Stimulated activated CD4-positive, alpha-beta T cell treated with anti-CD3 and anti-CD28 coated beads, Interleukin-15, amount 100 ng/mL, for 1 hour (primary cell): ENCODE results near the gene ZNFX1.

Experiments
- DNase-seq, 2 donors: peaks; one replicate each; pipeline ENCODE4 v3.0.0-alpha.2; 2020; ENCODE audit warnings: low read depth in 1 of 2, low spot score in 1 of 2

ZNFX1 gene

GRCh38 chr20:49279677-49280462, 2.0 kb upstream of the ZNFX1 start:
- DNase-seq = no peak

GRCh38 chr20:49278818-49279676, 1.2 kb upstream of the ZNFX1 start:
- DNase-seq = no peak

DNA sequence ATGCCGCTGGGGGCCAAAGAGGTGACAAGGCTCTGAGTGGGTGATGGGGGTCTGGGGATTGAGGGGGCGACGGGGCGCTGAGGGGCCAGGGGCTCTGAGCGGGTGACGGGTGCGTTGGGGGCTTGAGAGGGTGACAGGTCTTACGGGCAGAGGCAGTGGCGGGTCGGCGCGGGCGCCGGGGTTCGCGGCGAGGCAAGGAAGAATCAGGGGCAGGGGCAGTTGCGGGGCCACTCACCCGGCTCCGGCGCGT, 146 bp downstream of the ZNFX1 start:
- no peak for DNase-seq

GRCh38 chr20:49276961-49277785, 684 bp downstream of the ZNFX1 start:
- peak in 1 of 2 donors; percentile 35 for DNase-seq

- no peak for DNase-seq
Measured at GRCh38 chr20:49276161-49276960, 1.5 kb downstream of the ZNFX1 start.

GRCh38 chr20:49275636-49276035, 2.2 kb downstream of the ZNFX1 start:
- DNase-seq = no peak

DNA sequence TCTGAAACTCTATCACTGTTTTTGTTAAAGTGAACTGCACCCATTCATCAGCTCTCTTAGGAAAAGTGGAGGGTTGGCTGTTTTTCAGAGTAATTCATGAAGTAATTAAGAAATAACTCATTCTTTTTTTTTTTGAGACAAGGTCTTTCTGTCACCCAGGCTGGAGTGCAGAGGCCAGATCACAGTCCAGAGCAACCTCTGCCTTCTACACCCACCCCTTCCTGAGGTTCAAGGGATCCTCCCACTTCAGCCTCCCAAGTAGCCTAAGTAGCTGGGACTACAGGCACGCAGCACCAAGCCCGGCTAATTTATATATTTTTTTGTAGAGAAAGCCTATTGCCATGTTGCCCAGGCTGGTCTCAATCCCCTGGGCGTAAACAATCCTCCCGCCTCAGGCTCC, 2.6 kb downstream of the ZNFX1 start:
- no peak for DNase-seq

GRCh38 chr20:49273696-49274277, 4.1 kb downstream of the ZNFX1 start:
- DNase-seq = no peak

GRCh38 chr20:49272654-49273053, 5.2 kb downstream of the ZNFX1 start:
- DNase-seq = no peak

DNA sequence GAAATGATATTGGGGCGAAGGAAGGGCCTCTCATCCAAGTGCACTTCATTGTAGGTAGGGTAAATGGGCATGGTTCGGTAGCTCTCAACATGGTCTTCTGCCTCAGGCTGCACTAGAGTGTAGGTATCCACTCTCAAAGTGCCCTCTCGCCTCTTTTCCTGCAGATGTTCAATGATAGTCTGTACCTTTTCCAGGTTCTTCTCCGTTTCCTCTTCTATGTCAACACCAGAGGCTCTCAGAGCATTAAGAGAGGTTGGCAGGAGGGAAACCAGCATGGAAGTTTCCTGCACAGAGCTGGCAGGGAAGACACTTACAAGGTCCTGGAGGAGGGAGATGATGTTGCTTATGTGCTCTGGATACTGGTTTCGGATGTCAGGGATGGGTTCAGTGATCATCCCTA, 7.1 kb downstream of the ZNFX1 start:
- no peak for DNase-seq

DNA sequence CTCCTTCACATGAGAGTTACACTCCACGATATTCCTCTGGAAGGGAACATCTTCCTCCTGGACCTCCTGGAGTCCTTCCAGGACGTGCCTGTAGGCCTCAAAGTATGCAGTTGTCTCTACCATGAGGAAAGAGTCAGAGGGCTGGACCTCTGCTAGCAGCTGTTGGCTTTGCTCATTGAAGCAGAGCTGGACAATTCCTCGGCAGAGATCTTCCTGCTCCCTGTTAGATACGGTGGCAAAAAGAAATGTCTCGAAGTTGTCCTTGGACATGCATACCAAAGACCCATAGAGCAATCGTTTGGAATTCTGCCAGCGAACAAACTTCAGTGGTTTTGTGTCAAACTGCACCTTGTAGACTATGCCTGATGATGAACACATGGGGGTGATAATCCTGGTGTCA, 7.7 kb downstream of the ZNFX1 start:
- DNase-seq = no peak

DNA sequence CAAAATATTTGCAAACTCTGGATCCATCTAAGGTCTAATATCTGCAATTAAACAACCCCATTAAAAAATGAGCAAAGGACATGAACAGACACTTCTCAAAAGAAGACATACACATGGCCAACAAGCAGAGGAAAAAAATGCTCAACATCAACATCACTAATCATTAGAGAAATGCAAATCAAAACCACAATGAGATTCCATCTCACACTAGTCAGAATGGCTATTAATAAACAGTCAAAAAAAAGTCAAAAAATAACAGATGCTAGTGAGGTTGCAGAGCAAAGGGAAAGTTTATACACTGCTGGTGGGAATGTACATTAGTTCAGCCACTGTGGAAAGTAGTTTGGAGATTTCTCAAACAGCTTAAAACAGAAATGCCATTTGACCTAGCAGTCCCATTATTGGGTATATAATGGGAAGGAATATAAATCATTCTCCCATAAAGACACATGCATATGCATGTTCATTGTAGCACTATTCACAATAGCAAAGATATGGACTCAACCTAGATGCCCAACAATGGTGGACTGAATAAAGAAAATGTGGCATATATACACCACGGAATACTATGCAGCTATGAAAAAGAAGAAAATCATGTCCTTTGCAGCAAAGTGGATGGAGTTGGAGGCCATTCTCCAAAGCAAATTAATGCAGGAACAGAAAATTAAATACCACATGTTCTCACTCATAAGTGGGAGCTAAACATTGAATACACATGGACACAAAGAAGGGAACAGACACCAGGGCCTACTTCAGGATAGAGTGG, 9.1 kb downstream of the ZNFX1 start:
- DNase-seq = no peak

GRCh38 chr20:49267327-49267726, 10.5 kb downstream of the ZNFX1 start:
- no peak for DNase-seq

- DNase-seq = no peak
Measured at GRCh38 chr20:49262444-49262843, 15.4 kb downstream of the ZNFX1 start.

GRCh38 chr20:49261173-49261572, 16.7 kb downstream of the ZNFX1 start:
- DNase-seq = no peak

DNA sequence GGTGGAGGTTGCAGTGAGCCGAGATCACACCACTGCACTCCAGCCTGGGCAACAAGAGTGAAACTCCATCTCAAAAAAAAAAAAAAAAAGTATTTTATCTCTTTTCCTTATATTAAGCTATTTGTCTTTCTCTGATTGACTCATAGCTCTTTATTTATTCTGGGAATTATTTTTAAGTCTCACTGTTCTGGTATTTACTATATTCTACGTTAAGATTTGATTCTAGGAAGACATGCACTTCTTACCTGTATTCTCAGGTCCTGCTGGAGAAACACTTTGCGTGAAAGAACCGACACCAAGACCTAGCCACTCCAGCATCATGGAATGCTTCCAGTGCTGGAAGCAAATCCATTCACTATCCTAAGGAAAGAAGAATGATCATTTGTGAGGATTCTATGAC, 17.6 kb downstream of the ZNFX1 start:
- no peak for DNase-seq

- no peak for DNase-seq
Measured at GRCh38 chr20:49259799-49260198, 18.1 kb downstream of the ZNFX1 start.

- no peak for DNase-seq
Measured at GRCh38 chr20:49259284-49259683, 18.6 kb downstream of the ZNFX1 start.

GRCh38 chr20:49256261-49256660, 21.6 kb downstream of the ZNFX1 start:
- no peak for DNase-seq
